Measurements from ENCODE around the gene C1QTNF9.
"Not testable (repeated sequence)": the region's sequence is repeated elsewhere in the genome, so short reads cannot be mapped to it uniquely, and the experiment has no call there.

C1QTNF9 gene

GRCh38 chr13:24318878-24319277, 9.5 kb downstream of the C1QTNF9 start:
- H3K4me3 ChIP-seq (ENCODE audit: insufficient read depth, low read depth, low read length, poor library complexity, severe bottlenecking); DNase-seq; H3K36me3 ChIP-seq (ENCODE audit: control insufficient read depth, insufficient read depth, low read length); H3K9me3 ChIP-seq (ENCODE audit: control insufficient read depth, low read length); H3K4me1 ChIP-seq (ENCODE audit: control insufficient read depth, insufficient read depth, low read length, poor library complexity, severe bottlenecking); H3K27ac ChIP-seq (ENCODE audit: insufficient read depth, low read length, poor library complexity, severe bottlenecking); H3K27me3 ChIP-seq (replicated peaks; ENCODE audit: control insufficient read depth, insufficient read depth, low read length, poor library complexity, severe bottlenecking): not testable (repeated sequence)

- not testable (repeated sequence) for H3K27ac ChIP-seq (ENCODE audit: insufficient read depth, low read length, poor library complexity, severe bottlenecking); H3K36me3 ChIP-seq (ENCODE audit: control insufficient read depth, insufficient read depth, low read length); H3K4me1 ChIP-seq (ENCODE audit: control insufficient read depth, insufficient read depth, low read length, poor library complexity, severe bottlenecking); H3K4me3 ChIP-seq (ENCODE audit: insufficient read depth, low read depth, low read length, poor library complexity, severe bottlenecking); H3K9me3 ChIP-seq (ENCODE audit: control insufficient read depth, low read length); H3K27me3 ChIP-seq (replicated peaks; ENCODE audit: control insufficient read depth, insufficient read depth, low read length, poor library complexity, severe bottlenecking); DNase-seq
These were observed 10.3 kb downstream of the C1QTNF9 start for GRCh38 chr13:24319641-24320040.

- H3K27me3 ChIP-seq (replicated peaks; ENCODE audit: control insufficient read depth, insufficient read depth, low read length, poor library complexity, severe bottlenecking), result not testable (repeated sequence)
These were observed 12.0 kb downstream of the C1QTNF9 start for GRCh38 chr13:24321416-24321815.

GRCh38 chr13:24322470-24322869, 13.1 kb downstream of the C1QTNF9 start:
- DNase-seq, result not testable (repeated sequence)

More at GRCh38 chr13:24321416-24321815, 12.0 kb downstream of the C1QTNF9 start:
- not testable (repeated sequence) for H3K36me3 ChIP-seq (ENCODE audit: control insufficient read depth, insufficient read depth, low read length); H3K4me3 ChIP-seq (ENCODE audit: insufficient read depth, low read depth, low read length, poor library complexity, severe bottlenecking); H3K9me3 ChIP-seq (ENCODE audit: control insufficient read depth, low read length); H3K4me1 ChIP-seq (ENCODE audit: control insufficient read depth, insufficient read depth, low read length, poor library complexity, severe bottlenecking); DNase-seq; H3K27ac ChIP-seq (ENCODE audit: insufficient read depth, low read length, poor library complexity, severe bottlenecking)

DNA sequence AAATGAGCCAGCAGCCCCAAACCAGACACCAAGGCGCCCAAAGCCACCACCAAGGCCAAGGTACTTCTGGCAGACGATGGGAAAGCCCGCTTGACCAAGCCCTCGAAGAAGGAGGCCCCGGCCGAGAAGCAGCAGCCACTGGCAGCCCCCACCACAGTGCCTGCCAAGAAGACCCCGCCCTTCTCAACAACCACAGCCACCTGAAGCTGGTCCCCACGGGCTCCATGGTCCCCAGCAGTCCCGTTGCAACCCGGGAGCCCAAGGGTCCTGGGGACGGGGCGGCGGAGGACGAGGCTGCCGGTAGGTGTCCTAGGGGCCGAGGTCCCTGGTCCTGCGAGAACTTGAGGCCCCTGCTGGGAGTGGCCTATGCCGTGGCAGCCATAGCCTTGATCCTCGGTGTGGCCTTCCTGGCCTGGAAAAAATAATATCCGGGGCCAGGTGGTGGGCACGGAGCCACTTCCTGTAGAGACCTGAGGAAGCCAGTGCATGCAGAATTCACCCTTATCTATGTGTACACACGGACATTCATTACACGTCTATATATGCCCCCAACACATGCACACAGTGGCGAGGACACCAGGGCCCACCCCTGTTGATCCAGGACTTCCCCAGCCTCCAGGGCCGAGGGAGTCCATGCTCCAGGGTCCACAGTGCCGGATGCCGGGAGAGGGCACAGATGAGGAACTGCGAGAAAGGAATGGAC, 13.8 kb downstream of the C1QTNF9 start:
- no peak for DNase-seq
- Histone ChIP-seq H3K27me3 (replicated peaks; ENCODE audit: control insufficient read depth, insufficient read depth, low read length, poor library complexity, severe bottlenecking) (no peaks in the 10 kb centered on the region), H3K4me1 (ENCODE audit: control insufficient read depth, insufficient read depth, low read length, poor library complexity, severe bottlenecking) (no peaks in the 10 kb centered on the region), H3K27ac (ENCODE audit: insufficient read depth, low read length, poor library complexity, severe bottlenecking) (no peak overlapping the region), H3K36me3 (ENCODE audit: control insufficient read depth, insufficient read depth, low read length) (no peaks in the 10 kb centered on the region), H3K4me3 (ENCODE audit: insufficient read depth, low read depth, low read length, poor library complexity, severe bottlenecking) (no peak overlapping the region), H3K9me3 (ENCODE audit: control insufficient read depth, low read length) (no peaks in the 10 kb centered on the region)

More at GRCh38 chr13:24322470-24322869, 13.1 kb downstream of the C1QTNF9 start:
- not testable (repeated sequence) for H3K9me3 ChIP-seq (ENCODE audit: control insufficient read depth, low read length); H3K27ac ChIP-seq (ENCODE audit: insufficient read depth, low read length, poor library complexity, severe bottlenecking); H3K4me3 ChIP-seq (ENCODE audit: insufficient read depth, low read depth, low read length, poor library complexity, severe bottlenecking); H3K36me3 ChIP-seq (ENCODE audit: control insufficient read depth, insufficient read depth, low read length); H3K27me3 ChIP-seq (replicated peaks; ENCODE audit: control insufficient read depth, insufficient read depth, low read length, poor library complexity, severe bottlenecking); H3K4me1 ChIP-seq (ENCODE audit: control insufficient read depth, insufficient read depth, low read length, poor library complexity, severe bottlenecking)

GRCh38 chr13:24323739-24324075, 14.3 kb downstream of the C1QTNF9 start:
- Histone ChIP-seq H3K27me3 (replicated peaks; ENCODE audit: control insufficient read depth, insufficient read depth, low read length, poor library complexity, severe bottlenecking) (no peaks in the 10 kb centered on the region), H3K4me1 (ENCODE audit: control insufficient read depth, insufficient read depth, low read length, poor library complexity, severe bottlenecking) (no peaks in the 10 kb centered on the region)

GRCh38 chr13:24327598-24327997, 18.2 kb downstream of the C1QTNF9 start:
- H3K27me3 ChIP-seq (replicated peaks; ENCODE audit: control insufficient read depth, insufficient read depth, low read length, poor library complexity, severe bottlenecking); H3K27ac ChIP-seq (ENCODE audit: insufficient read depth, low read length, poor library complexity, severe bottlenecking); H3K36me3 ChIP-seq (ENCODE audit: control insufficient read depth, insufficient read depth, low read length); DNase-seq; H3K4me3 ChIP-seq (ENCODE audit: insufficient read depth, low read depth, low read length, poor library complexity, severe bottlenecking); H3K4me1 ChIP-seq (ENCODE audit: control insufficient read depth, insufficient read depth, low read length, poor library complexity, severe bottlenecking); H3K9me3 ChIP-seq (ENCODE audit: control insufficient read depth, low read length): not testable (repeated sequence)

More at GRCh38 chr13:24323739-24324075, 14.3 kb downstream of the C1QTNF9 start:
- DNase-seq, result no peak
- Histone ChIP-seq H3K9me3 (ENCODE audit: control insufficient read depth, low read length) (no peaks in the 10 kb centered on the region), H3K27ac (ENCODE audit: insufficient read depth, low read length, poor library complexity, severe bottlenecking) (no peak overlapping the region), H3K36me3 (ENCODE audit: control insufficient read depth, insufficient read depth, low read length) (no peaks in the 10 kb centered on the region), H3K4me3 (ENCODE audit: insufficient read depth, low read depth, low read length, poor library complexity, severe bottlenecking) (no peak overlapping the region)

DNA sequence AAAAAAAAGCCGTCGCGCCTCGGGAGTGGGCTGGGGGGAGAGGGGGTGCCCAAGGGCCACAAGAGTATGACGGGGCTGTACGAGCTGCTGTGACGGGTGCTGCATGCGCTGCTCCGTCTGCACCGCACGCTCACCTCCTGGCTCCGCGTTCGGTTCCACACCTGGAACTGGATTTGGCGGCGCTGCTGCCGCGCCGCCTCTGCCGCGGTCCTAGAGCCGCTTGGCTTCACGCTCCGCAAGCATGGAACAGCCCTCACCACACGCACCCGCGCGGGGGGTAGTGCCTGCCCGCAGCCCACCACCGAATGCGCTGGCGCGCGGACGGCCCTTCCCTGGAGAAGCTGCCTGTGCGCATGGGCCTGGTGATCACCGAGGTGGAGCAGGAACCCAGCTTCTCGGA, 18.8 kb downstream of the C1QTNF9 start:
- no peaks in the 10 kb centered on the region for H3K9me3 ChIP-seq (ENCODE audit: control insufficient read depth, low read length)
- no peaks in the 10 kb centered on the region for H3K4me1 ChIP-seq (ENCODE audit: control insufficient read depth, insufficient read depth, low read length, poor library complexity, severe bottlenecking)
- H3K27me3 ChIP-seq (replicated peaks; ENCODE audit: control insufficient read depth, insufficient read depth, low read length, poor library complexity, severe bottlenecking), result no peaks in the 10 kb centered on the region
- H3K4me3 ChIP-seq (ENCODE audit: insufficient read depth, low read depth, low read length, poor library complexity, severe bottlenecking), result no peak overlapping the region
- DNase-seq, result no peak
- no peak overlapping the region for H3K27ac ChIP-seq (ENCODE audit: insufficient read depth, low read length, poor library complexity, severe bottlenecking)
- H3K36me3 ChIP-seq (ENCODE audit: control insufficient read depth, insufficient read depth, low read length), result no peaks in the 10 kb centered on the region

- H3K9me3 ChIP-seq (ENCODE audit: control insufficient read depth, low read length), result no peaks in the 10 kb centered on the region
- DNase-seq, result no peak
- no peak overlapping the region for H3K27ac ChIP-seq (ENCODE audit: insufficient read depth, low read length, poor library complexity, severe bottlenecking)
- H3K27me3 ChIP-seq (replicated peaks; ENCODE audit: control insufficient read depth, insufficient read depth, low read length, poor library complexity, severe bottlenecking), result peaks cover 6% of the 10 kb centered on the region
- no peaks in the 10 kb centered on the region for H3K36me3 ChIP-seq (ENCODE audit: control insufficient read depth, insufficient read depth, low read length)
- no peaks in the 10 kb centered on the region for H3K4me1 ChIP-seq (ENCODE audit: control insufficient read depth, insufficient read depth, low read length, poor library complexity, severe bottlenecking)
- no peak overlapping the region for H3K4me3 ChIP-seq (ENCODE audit: insufficient read depth, low read depth, low read length, poor library complexity, severe bottlenecking)
These were observed 29.3 kb downstream of the C1QTNF9 start for GRCh38 chr13:24338721-24339120.

DNA sequence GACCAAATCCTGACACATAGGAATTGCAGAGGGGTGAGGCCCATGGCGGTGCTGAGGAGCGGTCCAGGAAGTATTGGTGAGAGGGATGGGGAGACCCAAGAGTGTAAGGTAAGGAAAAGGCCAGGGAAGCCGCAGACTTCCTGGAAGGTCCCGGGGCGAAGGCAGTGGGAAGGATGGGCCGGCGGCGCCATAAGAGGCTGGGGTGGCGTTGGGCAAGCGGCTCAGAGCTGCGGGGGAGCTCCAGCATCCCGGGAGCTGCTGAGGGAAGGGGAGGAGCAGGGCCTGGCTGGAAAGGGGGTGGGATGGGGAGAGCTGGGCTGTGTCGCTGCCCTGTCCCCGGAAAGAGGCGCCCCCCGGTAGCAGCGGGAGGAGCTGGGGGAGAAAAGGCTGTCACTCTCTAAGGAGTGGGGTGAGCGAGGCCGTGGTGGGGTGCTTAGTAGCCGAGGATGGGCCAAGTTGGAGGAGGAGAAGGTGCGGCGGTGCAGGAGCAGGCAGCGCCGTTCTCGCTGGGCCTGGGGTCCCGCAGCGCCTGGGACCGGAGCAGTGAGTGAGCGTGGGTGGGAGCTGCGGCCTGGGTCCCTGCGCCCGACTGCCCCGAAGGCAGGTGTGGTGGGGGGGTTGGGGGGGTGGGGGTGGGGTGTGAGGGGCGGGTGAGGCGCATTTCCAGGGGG, 30.7 kb downstream of the C1QTNF9 start:
- no peak overlapping the region for H3K27ac ChIP-seq (ENCODE audit: insufficient read depth, low read length, poor library complexity, severe bottlenecking)
- DNase-seq, result no peak
- H3K36me3 ChIP-seq (ENCODE audit: control insufficient read depth, insufficient read depth, low read length), result no peaks in the 10 kb centered on the region
- no peak overlapping the region for H3K4me3 ChIP-seq (ENCODE audit: insufficient read depth, low read depth, low read length, poor library complexity, severe bottlenecking)
- H3K4me1 ChIP-seq (ENCODE audit: control insufficient read depth, insufficient read depth, low read length, poor library complexity, severe bottlenecking), result no peaks in the 10 kb centered on the region
- H3K27me3 ChIP-seq (replicated peaks; ENCODE audit: control insufficient read depth, insufficient read depth, low read length, poor library complexity, severe bottlenecking), result peaks cover 6% of the 10 kb centered on the region
- no peaks in the 10 kb centered on the region for H3K9me3 ChIP-seq (ENCODE audit: control insufficient read depth, low read length)
